ENCODE results near the gene PSKH1. TPM values are rescaled to one million over a fixed set of nuclear protein-coding genes. Genes with fewer than 3 reads are reported as not detected.
A peak's percentile ranks its signal among the peaks of the same experiment; 100 is the strongest.

Gene PSKH1
- total RNA-seq (10 to 100 TPM; 14.0 to 23.8 TPM), polyA plus RNA-seq (10 to 100 TPM in 1 of 2 donors, 1 to 10 TPM in 1; 8.3 to 13.7 TPM)

DNA sequence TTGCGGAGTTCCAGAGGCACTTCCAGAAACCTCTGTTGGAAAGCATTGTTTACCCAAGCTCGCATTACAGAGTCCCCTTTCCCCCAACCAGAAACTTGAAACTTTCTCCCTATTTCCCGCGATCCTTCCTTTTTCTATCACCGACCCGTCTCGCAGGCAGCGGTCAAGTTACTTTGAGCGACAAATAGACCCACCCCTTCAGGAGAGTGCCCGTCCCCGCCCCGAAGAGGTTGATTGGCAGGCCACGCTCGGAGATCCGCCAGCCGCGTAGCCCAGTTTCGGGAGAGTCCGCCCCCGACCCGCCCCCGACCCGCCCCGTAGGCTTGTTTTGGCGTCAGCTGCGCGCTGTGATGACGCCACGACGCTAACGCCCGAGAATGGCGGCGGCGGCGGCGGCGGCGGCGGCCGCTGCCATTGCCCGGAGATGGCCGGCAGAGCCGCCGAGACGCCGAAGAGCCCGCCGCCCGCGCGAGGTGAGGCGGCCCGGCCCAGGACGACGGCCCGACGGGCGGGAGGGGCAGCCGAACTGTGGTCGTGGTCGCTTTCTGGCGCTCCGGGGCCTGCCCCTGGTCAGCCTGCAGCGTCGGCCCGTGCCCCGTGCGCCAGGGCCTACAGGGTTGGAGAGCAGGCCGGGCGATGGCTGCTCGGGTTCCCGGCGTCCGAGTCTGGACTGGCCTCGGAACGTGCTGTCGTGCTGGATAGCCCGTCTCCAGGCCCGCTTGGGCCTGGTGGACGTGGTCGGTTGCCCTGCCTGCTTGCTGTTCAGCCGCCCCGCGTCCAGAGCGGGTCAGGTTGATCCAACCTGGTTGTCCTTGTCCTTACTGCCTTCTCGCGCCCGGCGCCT is at the start of gene PSKH1:
TSS of gene PSKH1 (plus strand) at position 356 of the 844 bp plus-strand sequence. CDS start 15,496 bp downstream, outside the sequence.
- Histone ChIP-seq H3K27ac (ENCODE audit: low read depth in 1 of 2, low read length in 2 of 2) (peak within 1 kb of the TSS; percentile 91 to 93), H3K9me3 (ENCODE audit: control insufficient read depth in 4 of 4, low read length in 3 of 4) (no peaks in the 10 kb centered on the region), H3K4me1 (ENCODE audit: control insufficient read depth in 4 of 4, insufficient read depth in 4 of 4, low read length in 3 of 4) (peaks cover 7 to 19% (median 16%) of the 10 kb centered on the region in 4 donors), H3K9ac (ENCODE audit: low read depth in 1 of 2, low read length in 2 of 2) (peak within 1 kb of the TSS; percentile 75 to 90), H3K36me3 (ENCODE audit: control insufficient read depth in 4 of 4, insufficient read depth in 3 of 4, low read depth in 1 of 4, low read length in 3 of 4) (no peaks in the 10 kb centered on the region), H3K27me3 (ENCODE audit: control insufficient read depth in 4 of 4, insufficient read depth in 4 of 4, low read length in 3 of 4) (no peaks in the 10 kb centered on the region), H3K4me3 (ENCODE audit: low read depth in 1 of 3, low read length in 3 of 3) (peak within 1 kb of the TSS; percentile 85 to 93 (median 86))
- peak; percentile 99 for DNase-seq (ENCODE audit: low spot score)
- peak in 1 of 2 donors; percentile 36 for TF ChIP-seq GABPA (IDR thresholded peaks at IDR 0.05 in 1 of 2, conservative IDR thresholded peaks at IDR 0.05 in 1 of 2)
- TF ChIP-seq, protein P1, sequence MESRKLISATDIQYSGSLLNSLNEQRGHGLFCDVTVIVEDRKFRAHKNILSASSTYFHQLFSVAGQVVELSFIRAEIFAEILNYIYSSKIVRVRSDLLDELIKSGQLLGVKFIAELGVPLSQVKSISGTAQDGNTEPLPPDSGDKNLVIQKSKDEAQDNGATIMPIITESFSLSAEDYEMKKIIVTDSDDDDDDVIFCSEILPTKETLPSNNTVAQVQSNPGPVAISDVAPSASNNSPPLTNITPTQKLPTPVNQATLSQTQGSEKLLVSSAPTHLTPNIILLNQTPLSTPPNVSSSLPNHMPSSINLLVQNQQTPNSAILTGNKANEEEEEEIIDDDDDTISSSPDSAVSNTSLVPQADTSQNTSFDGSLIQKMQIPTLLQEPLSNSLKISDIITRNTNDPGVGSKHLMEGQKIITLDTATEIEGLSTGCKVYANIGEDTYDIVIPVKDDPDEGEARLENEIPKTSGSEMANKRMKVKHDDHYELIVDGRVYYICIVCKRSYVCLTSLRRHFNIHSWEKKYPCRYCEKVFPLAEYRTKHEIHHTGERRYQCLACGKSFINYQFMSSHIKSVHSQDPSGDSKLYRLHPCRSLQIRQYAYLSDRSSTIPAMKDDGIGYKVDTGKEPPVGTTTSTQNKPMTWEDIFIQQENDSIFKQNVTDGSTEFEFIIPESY (IDR thresholded peaks at IDR 0.05): peak; percentile 43
- TF ChIP-seq SP1 (IDR thresholded peaks at IDR 0.05): peak; percentile 52
- TF ChIP-seq YY1 (IDR thresholded peaks at IDR 0.05): peak; percentile 95
- TF ChIP-seq HNF4G (IDR thresholded peaks at IDR 0.05): no peak
- TF ChIP-seq, protein P2, sequence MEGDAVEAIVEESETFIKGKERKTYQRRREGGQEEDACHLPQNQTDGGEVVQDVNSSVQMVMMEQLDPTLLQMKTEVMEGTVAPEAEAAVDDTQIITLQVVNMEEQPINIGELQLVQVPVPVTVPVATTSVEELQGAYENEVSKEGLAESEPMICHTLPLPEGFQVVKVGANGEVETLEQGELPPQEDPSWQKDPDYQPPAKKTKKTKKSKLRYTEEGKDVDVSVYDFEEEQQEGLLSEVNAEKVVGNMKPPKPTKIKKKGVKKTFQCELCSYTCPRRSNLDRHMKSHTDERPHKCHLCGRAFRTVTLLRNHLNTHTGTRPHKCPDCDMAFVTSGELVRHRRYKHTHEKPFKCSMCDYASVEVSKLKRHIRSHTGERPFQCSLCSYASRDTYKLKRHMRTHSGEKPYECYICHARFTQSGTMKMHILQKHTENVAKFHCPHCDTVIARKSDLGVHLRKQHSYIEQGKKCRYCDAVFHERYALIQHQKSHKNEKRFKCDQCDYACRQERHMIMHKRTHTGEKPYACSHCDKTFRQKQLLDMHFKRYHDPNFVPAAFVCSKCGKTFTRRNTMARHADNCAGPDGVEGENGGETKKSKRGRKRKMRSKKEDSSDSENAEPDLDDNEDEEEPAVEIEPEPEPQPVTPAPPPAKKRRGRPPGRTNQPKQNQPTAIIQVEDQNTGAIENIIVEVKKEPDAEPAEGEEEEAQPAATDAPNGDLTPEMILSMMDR (IDR thresholded peaks at IDR 0.05; ENCODE audit: low read depth, low read length, missing input control): no peak
- TF ChIP-seq RAD21 (IDR thresholded peaks at IDR 0.05): peak; percentile 9 to 45
- TF ChIP-seq EGR1 (IDR thresholded peaks at IDR 0.05; ENCODE audit: low read depth in 2 of 2): peak in 1 of 2 donors; percentile 27
- no peak for TF ChIP-seq NR2F2 (IDR thresholded peaks at IDR 0.05)
- TF ChIP-seq HNF4A (conservative IDR thresholded peaks at IDR 0.05): peak in 1 of 2 donors; percentile 36
- under 1% methylated on average over 90 of the region's 90 CpGs for WGBS

- Histone ChIP-seq H3K27me3 (ENCODE audit: control insufficient read depth in 4 of 4, insufficient read depth in 4 of 4, low read length in 3 of 4) (no peaks in the 10 kb centered on the region), H3K4me3 (ENCODE audit: low read depth in 1 of 3, low read length in 3 of 3) (peak overlapping the region; percentile 7 to 89 (median 60)), H3K4me1 (ENCODE audit: control insufficient read depth in 4 of 4, insufficient read depth in 4 of 4, low read length in 3 of 4) (peaks cover 14 to 50% (median 42%) of the 10 kb centered on the region in 4 donors), H3K36me3 (ENCODE audit: control insufficient read depth in 4 of 4, insufficient read depth in 3 of 4, low read depth in 1 of 4, low read length in 3 of 4) (no peaks in the 10 kb centered on the region), H3K27ac (ENCODE audit: low read depth in 1 of 2, low read length in 2 of 2) (peak overlapping the region; percentile 97 to 99), H3K9ac (ENCODE audit: low read depth in 1 of 2, low read length in 2 of 2) (peak overlapping the region; percentile 13 to 45), H3K9me3 (ENCODE audit: control insufficient read depth in 4 of 4, low read length in 3 of 4) (no peaks in the 10 kb centered on the region)
- WGBS: 32% methylated on average over 11 of the region's 11 CpGs
- no peak for TF ChIP-seq RAD21 (IDR thresholded peaks at IDR 0.05)
- no peak for TF ChIP-seq NR2F2 (IDR thresholded peaks at IDR 0.05)
- TF ChIP-seq, protein P2 (IDR thresholded peaks at IDR 0.05; ENCODE audit: low read depth, low read length, missing input control): no peak
- TF ChIP-seq, protein P1 (IDR thresholded peaks at IDR 0.05): no peak
- no peak for TF ChIP-seq FOXA2 (IDR thresholded peaks at IDR 0.05)
- TF ChIP-seq JUND (IDR thresholded peaks at IDR 0.05): no peak
- TF ChIP-seq, protein P3, sequence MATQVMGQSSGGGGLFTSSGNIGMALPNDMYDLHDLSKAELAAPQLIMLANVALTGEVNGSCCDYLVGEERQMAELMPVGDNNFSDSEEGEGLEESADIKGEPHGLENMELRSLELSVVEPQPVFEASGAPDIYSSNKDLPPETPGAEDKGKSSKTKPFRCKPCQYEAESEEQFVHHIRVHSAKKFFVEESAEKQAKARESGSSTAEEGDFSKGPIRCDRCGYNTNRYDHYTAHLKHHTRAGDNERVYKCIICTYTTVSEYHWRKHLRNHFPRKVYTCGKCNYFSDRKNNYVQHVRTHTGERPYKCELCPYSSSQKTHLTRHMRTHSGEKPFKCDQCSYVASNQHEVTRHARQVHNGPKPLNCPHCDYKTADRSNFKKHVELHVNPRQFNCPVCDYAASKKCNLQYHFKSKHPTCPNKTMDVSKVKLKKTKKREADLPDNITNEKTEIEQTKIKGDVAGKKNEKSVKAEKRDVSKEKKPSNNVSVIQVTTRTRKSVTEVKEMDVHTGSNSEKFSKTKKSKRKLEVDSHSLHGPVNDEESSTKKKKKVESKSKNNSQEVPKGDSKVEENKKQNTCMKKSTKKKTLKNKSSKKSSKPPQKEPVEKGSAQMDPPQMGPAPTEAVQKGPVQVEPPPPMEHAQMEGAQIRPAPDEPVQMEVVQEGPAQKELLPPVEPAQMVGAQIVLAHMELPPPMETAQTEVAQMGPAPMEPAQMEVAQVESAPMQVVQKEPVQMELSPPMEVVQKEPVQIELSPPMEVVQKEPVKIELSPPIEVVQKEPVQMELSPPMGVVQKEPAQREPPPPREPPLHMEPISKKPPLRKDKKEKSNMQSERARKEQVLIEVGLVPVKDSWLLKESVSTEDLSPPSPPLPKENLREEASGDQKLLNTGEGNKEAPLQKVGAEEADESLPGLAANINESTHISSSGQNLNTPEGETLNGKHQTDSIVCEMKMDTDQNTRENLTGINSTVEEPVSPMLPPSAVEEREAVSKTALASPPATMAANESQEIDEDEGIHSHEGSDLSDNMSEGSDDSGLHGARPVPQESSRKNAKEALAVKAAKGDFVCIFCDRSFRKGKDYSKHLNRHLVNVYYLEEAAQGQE (IDR thresholded peaks at IDR 0.05): no peak
- no peak for TF ChIP-seq HNF4A (conservative IDR thresholded peaks at IDR 0.05)
- TF ChIP-seq MAX (IDR thresholded peaks at IDR 0.05): no peak
- no peak for TF ChIP-seq ATF3 (IDR thresholded peaks at IDR 0.05)
- TF ChIP-seq FOXA1 (IDR thresholded peaks at IDR 0.05): no peak
- no peak for TF ChIP-seq SP1 (IDR thresholded peaks at IDR 0.05)
- no peak for TF ChIP-seq EGR1 (IDR thresholded peaks at IDR 0.05; ENCODE audit: low read depth in 2 of 2)
- DNase-seq (ENCODE audit: low spot score): no peak
These were observed 49.7 kb upstream of the PSKH1 start for GRCh38 chr16:67843343-67843765.

Measured in liver (tissue), 9 donors.